HCT116 (cell line): Measurements from ENCODE around the gene ABCC8. TPM values are rescaled to one million over a fixed set of nuclear protein-coding genes. Genes with fewer than 3 reads are reported as not detected.

Experiments used
- ATAC-seq: fragments of 200-7000 bp; cut with Tn5 transposase; 2 replicates; pipeline ENCODE4 v1.9.1; 2020; ENCODE audit warnings: mild to moderate bottlenecking, moderate library complexity
- BruUV-seq: library from RNA; stranded (reverse); fragments of 400-500 nt; replicated peaks from 2 replicates; lab custom pipeline; 2021; lab: Mats Ljungman, UMichigan
- CTCF ChIA-PET: fragments of 300-600 bp; sonication (Branson Sonifier 250); formaldehyde crosslinking; loops from one replicate; lab custom pipeline; 2021; ENCODE audit warnings: antibody characterized with exemption; lab: Charles Lee
- POLR2A ChIA-PET: fragments of 300-600, 350-600 bp; sonication (Branson Sonifier 250); formaldehyde crosslinking; loops from one replicate; lab custom pipeline; 2021; ENCODE audit warnings: antibody characterized with exemption; lab: Charles Lee
- RAD21 ChIA-PET, 2 experiments: fragments of 300-600 bp; sonication (Branson Sonifier 250); formaldehyde crosslinking; loops; one replicate each; lab custom pipeline; 2023; ENCODE audit warnings: low total read pairs in 2 of 2; ENCODE audit not compliant: uncharacterized antibody in 2 of 2, unreplicated experiment in 2 of 2, low non-redundant PET in 1 of 2; lab: Charles Lee
- DNase-seq: peaks from one replicate; pipeline ENCODE4 v3.0.0-alpha.2; 2010; ENCODE audit warnings: low read depth, low spot score
- H2AFZ ChIP-seq: fragments of 200-600 bp; shearing (Covaris generic), sonication (generic); 2 replicates; pipeline ENCODE4 v1.6.1; 2017; ENCODE audit warnings: low read depth, mixed run types, mixed read lengths, antibody characterized with exemption, low read length; ENCODE audit not compliant: poor library complexity, severe bottlenecking
- H3K27ac ChIP-seq: 2 replicates; pipeline ENCODE4 v1.5.1; 2012; ENCODE audit warnings: low read depth, low read length
- H3K27me3 ChIP-seq: fragments of 200-600 bp; sonication (generic); 2 replicates; pipeline ENCODE4 v1.6.1; 2016; ENCODE audit warnings: mixed run types, low read length, mixed read lengths; ENCODE audit not compliant: insufficient read depth
- H3K36me3 ChIP-seq, 2 experiments: fragments of 200-500 bp in 1 of 2; fragments of 200-600 bp in 1 of 2; sonication (Bioruptor generic) in 1 of 2; sonication (generic) in 1 of 2; 2 replicates each; pipeline versions ENCODE4 v1.5.1 to v1.6.1; 2014 to 2016; ENCODE audit warnings: low read length in 2 of 2, inconsistent platforms in 1 of 2, mixed read lengths in 1 of 2, mixed run types in 1 of 2; ENCODE audit not compliant: insufficient read depth in 2 of 2, control insufficient read depth in 1 of 2
- H3K4me1 ChIP-seq, 2 experiments: fragments of 200-600 bp in 1 of 2; sonication (generic) in 1 of 2; 2 replicates each; pipeline versions ENCODE4 v1.5.1 to v1.6.1; 2012 to 2017; ENCODE audit warnings: low read length in 2 of 2, inconsistent platforms in 1 of 2, mild to moderate bottlenecking in 1 of 2, mixed read lengths in 1 of 2, mixed run types in 1 of 2, moderate library complexity in 1 of 2; ENCODE audit not compliant: insufficient read depth in 2 of 2, control insufficient read depth in 1 of 2
- H3K4me2 ChIP-seq: fragments of 200-600 bp; sonication (generic); 2 replicates; pipeline ENCODE4 v1.6.1; 2017; ENCODE audit warnings: mixed run types, low read length, mixed read lengths
- H3K4me3 ChIP-seq, 2 experiments: fragments of 200-600 bp in 1 of 2; sonication (generic) in 1 of 2; replicated peaks in 1 of 2; 2 replicates each; pipeline ENCODE4 v1.5.1; 2011 to 2016; ENCODE audit warnings: low read length in 2 of 2, control low read depth in 1 of 2, low read depth in 1 of 2, mild to moderate bottlenecking in 1 of 2, mixed read lengths in 1 of 2, mixed run types in 1 of 2
- H3K79me2 ChIP-seq: fragments of 200-600 bp; sonication (generic); 2 replicates; pipeline ENCODE4 v1.6.1; 2017; ENCODE audit warnings: mild to moderate bottlenecking, mixed run types, low read length, moderate library complexity, mixed read lengths; ENCODE audit not compliant: insufficient read depth
- H3K9ac ChIP-seq: fragments of 200-600 bp; sonication (generic); 2 replicates; pipeline ENCODE4 v1.6.1; 2016; ENCODE audit warnings: low read length, mixed read lengths
- H3K9me2 ChIP-seq: fragments of 200-600 bp; sonication (generic), shearing (Covaris generic); 2 replicates; pipeline ENCODE4 v1.6.1; 2017; ENCODE audit warnings: mixed run types, mild to moderate bottlenecking, moderate library complexity; ENCODE audit not compliant: insufficient read depth
- H3K9me3 ChIP-seq, 2 experiments: fragments of 200-500 bp in 1 of 2; fragments of 200-600 bp in 1 of 2; sonication (Bioruptor generic) in 1 of 2; sonication (generic) in 1 of 2; 2 replicates each; pipeline ENCODE4 v1.6.1; 2014 to 2017; ENCODE audit warnings: low read length in 2 of 2, mixed read lengths in 2 of 2, inconsistent platforms in 1 of 2, low read depth in 1 of 2, mild to moderate bottlenecking in 1 of 2, mixed run types in 1 of 2, moderate library complexity in 1 of 2; ENCODE audit not compliant: control insufficient read depth in 1 of 2, insufficient read depth in 1 of 2
- H4K20me1 ChIP-seq: fragments of 200-600 bp; sonication (generic), shearing (Covaris generic); 2 replicates; pipeline ENCODE4 v1.6.1; 2017; ENCODE audit warnings: mixed run types, mild to moderate bottlenecking, moderate library complexity; ENCODE audit not compliant: insufficient read depth
- CBX3 ChIP-seq: IDR thresholded peaks from 2 replicates; pipeline ENCODE4 v1.6.1; 2012; ENCODE audit warnings: low read depth
- SRF ChIP-seq: IDR thresholded peaks from 2 replicates; pipeline ENCODE4 v1.6.1; 2012; ENCODE audit warnings: low read depth
- YY1 ChIP-seq: IDR thresholded peaks from 2 replicates; pipeline ENCODE4 v1.6.1; 2011; ENCODE audit warnings: low read length, low read depth, moderate library complexity, mild to moderate bottlenecking; ENCODE audit not compliant: insufficient replicate concordance; ENCODE audit errors: extremely low read depth
- ZBTB33 ChIP-seq: IDR thresholded peaks from 2 replicates; pipeline ENCODE4 v1.6.1; 2011; ENCODE audit warnings: mild to moderate bottlenecking, low read length, moderate library complexity; ENCODE audit not compliant: insufficient replicate concordance; ENCODE audit errors: extremely low read depth
- ZNF274 ChIP-seq: fragments of 200-500 bp; sonication (Bioruptor generic); IDR thresholded peaks from 2 replicates; pipeline ENCODE4 v1.6.1; 2014; ENCODE audit warnings: mild to moderate bottlenecking, low read depth, low read length, inconsistent platforms
- intact Hi-C: fragments of 100-400 bp; cut with micrococcal nuclease; formaldehyde crosslinking; loops from 2 replicates; pipeline ENCODE4 v1.10.0; 2022
- total RNA-seq: library from RNA; stranded (reverse); gene quantifications from one replicate; pipeline ENCODE4 v1.2.1, GENCODE V29; 2021; ENCODE audit not compliant: unreplicated experiment

The ABCC8 gene
- total RNA-seq, 1 experiment from 2014 or later = 0.39 TPM

GRCh38 chr11:17395978-17396377 is 80.7 kb downstream of the ABCC8 start:
- ChIA-PET POLR2A (no interaction called here), CTCF (no interaction called here), RAD21 (no interaction called here)
- Histone ChIP-seq H3K4me2 (no peak overlapping the region), H3K4me3 (no peak overlapping the region), H3K9me3 (no peaks in the 10 kb centered on the region), H3K4me1 (peaks cover 3 to 7% of the 10 kb centered on the region in 2 experiments; a peak in 2 of 4 replicates), H3K27ac (no peak overlapping the region), H3K9ac (no peak overlapping the region), H2AFZ (no peak overlapping the region), H3K27me3 (no peaks in the 10 kb centered on the region), H3K36me3 (no peaks in the 10 kb centered on the region), H3K79me2 (no peaks in the 10 kb centered on the region), H4K20me1 (no peaks in the 10 kb centered on the region), H3K9me2 (no peaks in the 10 kb centered on the region)
- BruUV-seq = no TSS peak
- DNase-seq = no peak
- intact Hi-C loops = no loop called here
- no peak for TF ChIP-seq SRF
- TF ChIP-seq ZNF274 = no peak
- ATAC-seq = no peak

DNA sequence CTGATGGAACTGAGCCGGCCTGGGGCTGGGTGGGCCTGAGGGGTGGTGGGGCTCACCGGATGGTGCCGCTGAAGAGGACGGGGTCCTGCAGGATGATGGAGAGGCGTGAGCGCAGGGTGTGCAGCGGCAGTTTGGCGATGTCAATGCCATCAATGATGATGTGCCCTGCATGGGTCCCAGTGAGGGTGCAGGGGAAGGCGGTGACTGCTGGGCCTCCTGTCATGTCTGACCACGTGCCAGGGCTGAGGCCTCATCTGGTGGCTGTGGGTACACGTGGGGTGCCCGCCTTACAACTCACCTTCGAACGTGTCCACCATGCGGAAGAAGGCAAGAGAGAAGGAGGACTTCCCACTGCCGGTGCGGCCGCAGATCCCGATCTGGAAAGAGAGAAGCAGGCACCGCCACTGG is 81.1 kb downstream of the ABCC8 start:
- TF ChIP-seq SRF (no peak), YY1 (no peak), CBX3 (no peak), ZBTB33 (no peak)
- ATAC-seq (no peak), DNase-seq (no peak)
- H3K9ac ChIP-seq = no peak overlapping the region
- POLR2A ChIA-PET = no interaction called here
- no peaks in the 10 kb centered on the region for H3K79me2 ChIP-seq
- H4K20me1 ChIP-seq = no peaks in the 10 kb centered on the region
- CTCF ChIA-PET = no interaction called here
- no peak overlapping the region for H2AFZ ChIP-seq
- peaks cover 3 to 7% of the 10 kb centered on the region in 2 experiments; a peak in 2 of 4 replicates for H3K4me1 ChIP-seq
- no TSS peak for BruUV-seq
- H3K9me2 ChIP-seq = no peaks in the 10 kb centered on the region
- no peaks in the 10 kb centered on the region for H3K36me3 ChIP-seq
- intact Hi-C loops = no loop called here
- no peak overlapping the region for H3K27ac ChIP-seq
- no peaks in the 10 kb centered on the region for H3K27me3 ChIP-seq
- H3K9me3 ChIP-seq = no peaks in the 10 kb centered on the region
- RAD21 ChIA-PET = no interaction called here
- no peak overlapping the region for H3K4me2 ChIP-seq
- no peak overlapping the region for H3K4me3 ChIP-seq
